Cardiac fibroblast (primary cell): ENCODE data around the gene SLC4A4.

Source experiments
- DNase-seq, 2 donors: peaks; one replicate each; pipeline versions ENCODE4 v3.0.0 to v3.0.0-alpha.2; 2010; ENCODE audit warnings: low read depth in 2 of 2
- H3K4me3 ChIP-seq, 2 donors: replicated peaks in 1 of 2; 1 replicate in 1 of 2; 2 replicates in 1 of 2; pipeline ENCODE4 v1.5.1; 2011; ENCODE audit warnings: low read depth in 2 of 2, low read length in 2 of 2, mild to moderate bottlenecking in 2 of 2, moderate library complexity in 1 of 2
- TF ChIP-seq, protein P1 (sequence below): IDR thresholded peaks from one replicate; pipeline ENCODE4 v1.5.1; 2011; ENCODE audit warnings: low read depth, mild to moderate bottlenecking, low read length, inconsistent platforms

The SLC4A4 gene

GRCh38 chr4:71382900-71383560, 44.2 kb downstream of the SLC4A4 start:
- TF ChIP-seq, protein P1, sequence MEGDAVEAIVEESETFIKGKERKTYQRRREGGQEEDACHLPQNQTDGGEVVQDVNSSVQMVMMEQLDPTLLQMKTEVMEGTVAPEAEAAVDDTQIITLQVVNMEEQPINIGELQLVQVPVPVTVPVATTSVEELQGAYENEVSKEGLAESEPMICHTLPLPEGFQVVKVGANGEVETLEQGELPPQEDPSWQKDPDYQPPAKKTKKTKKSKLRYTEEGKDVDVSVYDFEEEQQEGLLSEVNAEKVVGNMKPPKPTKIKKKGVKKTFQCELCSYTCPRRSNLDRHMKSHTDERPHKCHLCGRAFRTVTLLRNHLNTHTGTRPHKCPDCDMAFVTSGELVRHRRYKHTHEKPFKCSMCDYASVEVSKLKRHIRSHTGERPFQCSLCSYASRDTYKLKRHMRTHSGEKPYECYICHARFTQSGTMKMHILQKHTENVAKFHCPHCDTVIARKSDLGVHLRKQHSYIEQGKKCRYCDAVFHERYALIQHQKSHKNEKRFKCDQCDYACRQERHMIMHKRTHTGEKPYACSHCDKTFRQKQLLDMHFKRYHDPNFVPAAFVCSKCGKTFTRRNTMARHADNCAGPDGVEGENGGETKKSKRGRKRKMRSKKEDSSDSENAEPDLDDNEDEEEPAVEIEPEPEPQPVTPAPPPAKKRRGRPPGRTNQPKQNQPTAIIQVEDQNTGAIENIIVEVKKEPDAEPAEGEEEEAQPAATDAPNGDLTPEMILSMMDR: no peak
- no peak for DNase-seq
- no peak overlapping the region for H3K4me3 ChIP-seq

DNA sequence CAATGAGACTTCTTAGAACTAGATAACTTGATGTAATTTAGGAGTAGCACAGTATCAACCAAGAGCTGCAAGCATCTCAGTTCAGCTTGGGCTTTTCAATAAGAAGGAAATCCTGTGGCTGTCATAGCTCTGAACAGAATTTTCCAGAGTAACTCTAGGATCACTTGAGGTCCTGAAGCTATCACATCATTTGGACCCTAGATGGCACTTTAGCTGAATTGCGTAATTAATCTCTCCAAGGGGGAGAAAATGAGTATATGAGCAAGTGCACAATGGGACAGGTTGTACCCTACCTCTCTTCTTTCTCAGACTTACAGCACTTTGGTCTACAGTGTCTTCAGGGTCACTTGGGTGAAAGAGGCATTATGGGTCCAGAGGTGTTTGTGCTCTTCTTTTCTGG, 45.2 kb downstream of the SLC4A4 start:
- no peak for DNase-seq
- TF ChIP-seq, protein P1: no peak
- H3K4me3 ChIP-seq: no peak overlapping the region

DNA sequence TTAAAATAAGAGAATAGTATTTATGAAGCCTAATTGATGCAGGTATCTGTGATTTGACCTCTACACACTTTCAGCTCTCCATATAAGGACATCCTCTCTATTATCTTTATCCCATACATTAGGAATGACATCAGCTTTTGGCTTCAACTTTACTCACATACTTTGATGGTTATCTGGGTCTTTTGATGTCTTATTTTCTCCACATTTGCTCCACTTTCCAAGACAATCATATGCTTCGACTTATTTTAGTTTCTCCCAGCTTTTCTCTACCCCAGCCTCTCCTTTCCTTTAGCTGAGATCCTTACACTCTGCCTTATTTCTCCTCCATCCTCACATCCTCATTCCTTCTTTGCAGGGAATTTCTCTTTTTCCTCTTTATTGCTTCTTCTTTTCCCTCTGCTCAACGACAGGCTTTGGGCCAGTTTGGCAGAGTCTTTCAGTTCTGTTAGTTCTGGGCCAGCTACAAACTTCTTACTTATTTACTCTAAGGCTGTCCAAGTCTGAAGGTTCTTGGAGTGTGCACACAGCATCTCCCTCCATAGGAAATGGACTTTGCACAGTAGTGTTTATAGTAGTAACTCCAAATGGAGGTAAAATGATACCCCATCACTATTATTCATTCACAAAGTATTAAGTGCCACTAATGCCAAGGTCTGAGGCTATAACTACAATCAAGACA, 50.5 kb downstream of the SLC4A4 start:
- peak in 1 of 2 donors; percentile 8 for DNase-seq
- TF ChIP-seq, protein P1: no peak
- no peak overlapping the region for H3K4me3 ChIP-seq

- no peak for DNase-seq
- TF ChIP-seq, protein P1: no peak
- H3K4me3 ChIP-seq: no peak overlapping the region
Observed at GRCh38 chr4:71392109-71392508, 53.3 kb downstream of the SLC4A4 start.

GRCh38 chr4:71396382-71396781, 57.6 kb downstream of the SLC4A4 start:
- H3K4me3 ChIP-seq: no peak overlapping the region
- TF ChIP-seq, protein P1: no peak
- peak in 1 of 2 donors; percentile 8 for DNase-seq

DNA sequence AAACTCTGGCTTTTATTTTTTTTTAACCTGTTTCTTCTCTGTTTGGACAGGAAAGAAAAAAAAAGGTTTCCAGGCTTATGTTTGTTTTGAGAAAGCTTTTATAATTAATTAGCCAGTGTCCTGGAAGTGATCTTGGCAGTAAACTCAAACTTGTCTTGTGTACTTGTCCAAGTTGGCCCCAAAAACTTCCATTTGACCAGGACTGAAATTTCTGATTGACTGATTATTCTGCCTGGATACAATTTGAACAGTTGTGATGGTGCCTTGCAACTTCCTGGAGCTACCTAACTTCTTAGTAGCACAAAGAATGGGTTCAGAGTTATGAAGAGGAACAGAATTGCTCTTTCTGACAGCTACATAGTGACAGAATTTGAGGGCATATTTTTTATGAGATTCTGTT, 62.0 kb downstream of the SLC4A4 start:
- no peak overlapping the region for H3K4me3 ChIP-seq
- TF ChIP-seq, protein P1: no peak
- no peak for DNase-seq
